GM21825 (cell line): ENCODE measurements around the gene PC.
"Not testable (repeated sequence)": the region's sequence is repeated elsewhere in the genome, so short reads cannot be mapped to it uniquely, and the experiment has no call there.

Experiments
- ATAC-seq: cut with Tn5 transposase; IDR thresholded peaks from one replicate; pipeline ENCODE4 v1.9.1; 2021; ENCODE audit warnings: mild to moderate bottlenecking, moderate library complexity; ENCODE audit not compliant: unreplicated experiment

Gene PC

GRCh38 chr11:66800720-66801428, 157.3 kb downstream of the PC start:
- no peak for ATAC-seq

- ATAC-seq, result not testable (repeated sequence)
Observed at GRCh38 chr11:66799815-66800214, 158.4 kb downstream of the PC start.
